ENCODE measurements around the gene ENPP1. TPM values are rescaled to one million over a fixed set of nuclear protein-coding genes. Genes with fewer than 3 reads are reported as not detected.

Gene ENPP1
- total RNA-seq, 2 experiments from 2014 or later: 0.08 TPM

DNA sequence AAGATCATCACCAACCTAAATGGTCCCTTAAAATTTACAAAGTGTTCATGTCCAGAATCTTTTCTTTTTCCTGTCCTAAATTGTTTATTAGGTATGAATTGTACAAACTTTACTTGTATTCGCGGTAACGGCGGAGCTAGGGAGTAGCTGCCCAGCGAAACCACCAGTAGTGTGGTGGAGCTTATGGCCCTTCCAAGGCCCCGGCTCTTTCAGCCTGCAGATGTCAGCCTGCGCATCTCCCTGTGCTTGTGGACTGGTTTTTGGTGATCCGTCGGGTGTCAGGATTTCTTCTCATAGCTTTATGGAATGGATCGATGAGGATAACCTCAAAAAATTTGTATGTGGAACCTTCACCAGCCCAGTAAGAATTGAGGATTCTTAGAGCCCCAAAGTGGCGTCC lies 27.2 kb upstream of the ENPP1 start:
- no peaks in the 10 kb centered on the region for H3K4me1 Mint-ChIP-seq (ENCODE audit: low read depth)
- H3K36me3 Mint-ChIP-seq (ENCODE audit: low read depth): no peaks in the 10 kb centered on the region
- no peak overlapping the region for H3K4me3 ChIP-seq (ENCODE audit: low read length)
- ATAC-seq (ENCODE audit: poor library complexity) (no peak), DNase-seq (no peak)
- ChIA-PET CTCF (no interaction called here), POLR2A (no interaction called here)
- no peaks in the 10 kb centered on the region for H3K36me3 ChIP-seq (ENCODE audit: insufficient read depth, low read length)
- no peak overlapping the region for H3K27ac ChIP-seq (ENCODE audit: low read depth in 1 of 2, low read length in 2 of 2)
- intact Hi-C loops (cut with DNase I, micrococcal nuclease): no loop called here
- H3K4me1 ChIP-seq (ENCODE audit: insufficient read depth, low read length): no peaks in the 10 kb centered on the region
- H3K27me3 ChIP-seq (ENCODE audit: control insufficient read depth in 1 of 2, insufficient read depth in 2 of 2, low read length in 2 of 2): peaks cover 0 to 5% of the 10 kb centered on the region in 2 experiments
- no peaks in the 10 kb centered on the region for H3K9me3 Mint-ChIP-seq
- H3K27me3 Mint-ChIP-seq: peaks cover 16% of the 10 kb centered on the region
- no peak overlapping the region for H3K4me3 Mint-ChIP-seq
- no peak for TF ChIP-seq CTCF (IDR thresholded peaks at IDR 0.05)
- no peak overlapping the region for H3K27ac Mint-ChIP-seq
- no peaks in the 10 kb centered on the region for H3K9me3 ChIP-seq (ENCODE audit: control insufficient read depth in 1 of 2, insufficient read depth in 1 of 2, low read length in 2 of 2)

- H3K27me3 Mint-ChIP-seq: peaks cover 21% of the 10 kb centered on the region
- no peak overlapping the region for H3K4me3 Mint-ChIP-seq
- H3K4me3 ChIP-seq (ENCODE audit: low read length): no peak overlapping the region
- H3K4me1 ChIP-seq (ENCODE audit: insufficient read depth, low read length): no peaks in the 10 kb centered on the region
- H3K36me3 ChIP-seq (ENCODE audit: insufficient read depth, low read length): no peaks in the 10 kb centered on the region
- TF ChIP-seq CTCF (IDR thresholded peaks at IDR 0.05): no peak
- DNase-seq: no peak
- ChIA-PET POLR2A (no interaction called here), CTCF (no interaction called here)
- intact Hi-C loops (cut with DNase I, micrococcal nuclease): loop anchor here in 1 of 2 experiments (2.0 kb wide), 1 partner anchor 129 kb away; no protein-coding TSS in a partner anchor
- H3K4me1 Mint-ChIP-seq (ENCODE audit: low read depth): no peaks in the 10 kb centered on the region
- H3K36me3 Mint-ChIP-seq (ENCODE audit: low read depth): no peaks in the 10 kb centered on the region
- H3K27ac Mint-ChIP-seq: no peak overlapping the region
- H3K27me3 ChIP-seq (ENCODE audit: control insufficient read depth in 1 of 2, insufficient read depth in 2 of 2, low read length in 2 of 2): peaks cover 0 to 4% of the 10 kb centered on the region in 2 experiments
- H3K9me3 ChIP-seq (ENCODE audit: control insufficient read depth in 1 of 2, insufficient read depth in 1 of 2, low read length in 2 of 2): no peaks in the 10 kb centered on the region
- H3K9me3 Mint-ChIP-seq: no peaks in the 10 kb centered on the region
- no peak overlapping the region for H3K27ac ChIP-seq (ENCODE audit: low read depth in 1 of 2, low read length in 2 of 2)
- ATAC-seq (ENCODE audit: poor library complexity): no peak
Observed at GRCh38 chr6:131781687-131782086, 26.1 kb upstream of the ENPP1 start.

GRCh38 chr6:131782764-131783163 lies 25.1 kb upstream of the ENPP1 start:
- intact Hi-C loops (cut with DNase I, micrococcal nuclease): loop anchor here in 1 of 2 experiments (2.0 kb wide), 1 partner anchor 128 kb away; no protein-coding TSS in a partner anchor
- Mint-ChIP-seq H3K9me3 (no peaks in the 10 kb centered on the region), H3K27me3 (peaks cover 21% of the 10 kb centered on the region), H3K4me1 (ENCODE audit: low read depth) (no peaks in the 10 kb centered on the region), H3K27ac (no peak overlapping the region), H3K4me3 (no peak overlapping the region), H3K36me3 (ENCODE audit: low read depth) (no peaks in the 10 kb centered on the region)
- no peaks in the 10 kb centered on the region for H3K27me3 ChIP-seq (ENCODE audit: control insufficient read depth in 1 of 2, insufficient read depth in 2 of 2, low read length in 2 of 2)
- no peaks in the 10 kb centered on the region for H3K9me3 ChIP-seq (ENCODE audit: control insufficient read depth in 1 of 2, insufficient read depth in 1 of 2, low read length in 2 of 2)
- DNase-seq (peak in 1 of 14 experiments; percentile 11), ATAC-seq (ENCODE audit: poor library complexity) (no peak)
- H3K27ac ChIP-seq (ENCODE audit: low read depth in 1 of 2, low read length in 2 of 2): no peak overlapping the region
- POLR2A ChIA-PET: no interaction called here
- H3K4me1 ChIP-seq (ENCODE audit: insufficient read depth, low read length): no peaks in the 10 kb centered on the region
- no peak for TF ChIP-seq CTCF (IDR thresholded peaks at IDR 0.05)
- no peak overlapping the region for H3K4me3 ChIP-seq (ENCODE audit: low read length)
- CTCF ChIA-PET: no interaction called here
- H3K36me3 ChIP-seq (ENCODE audit: insufficient read depth, low read length): no peaks in the 10 kb centered on the region

Measured in CD4-positive, alpha-beta T cell (primary cell).